ENCODE measurements around the gene TLE2.

- TF ChIP-seq CTCF (IDR thresholded peaks at IDR 0.05) (no peak), POLR2A (IDR thresholded peaks at IDR 0.05) (no peak)
These were observed 4.1 kb downstream of the TLE2 start for GRCh38 chr19:3024870-3025548.

All from thyroid gland (tissue), 4 donors.